B cell (primary cell): ENCODE measurements around the gene GLDN. TPM values are rescaled to one million over a fixed set of nuclear protein-coding genes. Genes with fewer than 3 reads are reported as not detected.

ENCODE experiments used
- ATAC-seq: fragments of 200-7000 bp; cut with Tn5 transposase; one replicate; pipeline ENCODE4 v1.10.0; 2021; ENCODE audit warnings: low read depth, mild to moderate bottlenecking, moderate number of reproducible peaks, moderate library complexity
- CTCF ChIA-PET: fragments of 350-600 bp; sonication (Branson Sonifier 250); formaldehyde crosslinking; loops from one replicate; lab custom pipeline; 2021; ENCODE audit warnings: antibody characterized with exemption, inconsistent platforms; lab: Charles Lee
- POLR2A ChIA-PET: fragments of 350-600 bp; sonication (Branson Sonifier 250); formaldehyde crosslinking; loops from one replicate; lab custom pipeline; 2021; ENCODE audit warnings: antibody characterized with exemption; lab: Charles Lee
- DNase-seq: peaks from one replicate; pipeline ENCODE4 v3.0.0; 2013
- H2AFZ ChIP-seq: 2 replicates; pipeline ENCODE4 v1.6.1; 2012; ENCODE audit warnings: mild to moderate bottlenecking, low read depth, low read length; ENCODE audit not compliant: insufficient read depth, poor library complexity, severe bottlenecking
- H3K27ac ChIP-seq, 2 donors: 1 replicate in 1 of 2; 2 replicates in 1 of 2; pipeline ENCODE4 v1.5.1; 2012 to 2013; ENCODE audit warnings: low read length in 2 of 2, mild to moderate bottlenecking in 2 of 2, moderate library complexity in 1 of 2
- H3K27me3 ChIP-seq, 4 experiments: fragments of 200-600 bp in 1 of 4; sonication (generic) in 1 of 4; replicated peaks in 1 of 4; 1 replicate in 2 of 4; 2 replicates in 2 of 4; pipeline versions ENCODE4 v1.6.1 to v1.7.0; 2013 to 2016; ENCODE audit warnings: low read length in 3 of 4, mild to moderate bottlenecking in 2 of 4, mixed read lengths in 1 of 4, moderate library complexity in 1 of 4; ENCODE audit not compliant: insufficient read depth in 4 of 4, control insufficient read depth in 3 of 4; ENCODE audit errors: control extremely low read depth in 1 of 4
- H3K36me3 ChIP-seq, 2 experiments: replicated peaks in 1 of 2; 1 replicate in 1 of 2; 2 replicates in 1 of 2; pipeline versions ENCODE4 v1.6.1 to v1.7.1; 2013; ENCODE audit warnings: low read length in 1 of 2; ENCODE audit not compliant: insufficient read depth in 2 of 2, control insufficient read depth in 1 of 2; ENCODE audit errors: control extremely low read depth in 1 of 2, extremely low read depth in 1 of 2
- H3K4me1 ChIP-seq, 2 donors: fragments of 200-600 bp in 1 of 2; sonication (generic) in 1 of 2; 1 replicate in 1 of 2; 2 replicates in 1 of 2; pipeline versions ENCODE4 v1.5.1 to v1.6.1; 2013 to 2017; ENCODE audit warnings: low read length in 2 of 2; ENCODE audit not compliant: control insufficient read depth in 2 of 2, insufficient read depth in 2 of 2
- H3K4me2 ChIP-seq: replicated peaks from 2 replicates; pipeline ENCODE3; 2012; ENCODE audit warnings: mild to moderate bottlenecking, low read depth, low read length; ENCODE audit not compliant: poor library complexity, severe bottlenecking
- H3K4me3 ChIP-seq, 5 experiments: fragments of 200-600 bp in 1 of 5; sonication (generic) in 1 of 5; 1 replicate in 3 of 5; 2 replicates in 2 of 5; pipeline versions ENCODE4 v1.5.1 to v1.7.0; 2011 to 2016; ENCODE audit warnings: low read length in 4 of 5, mild to moderate bottlenecking in 4 of 5, low read depth in 2 of 5, control low read depth in 1 of 5, moderate library complexity in 1 of 5; ENCODE audit not compliant: insufficient read depth in 1 of 5; ENCODE audit errors: control extremely low read depth in 1 of 5, extremely low read depth in 1 of 5
- H3K79me2 ChIP-seq: fragments of 200-600 bp; sonication (generic); one replicate; pipeline ENCODE4 v1.6.0; 2016; ENCODE audit warnings: low read length; ENCODE audit not compliant: control insufficient read depth, insufficient read depth
- H3K9ac ChIP-seq: fragments of 200-600 bp; sonication (generic); 2 replicates; pipeline ENCODE4 v1.6.1; 2017; ENCODE audit warnings: mild to moderate bottlenecking, low read length, moderate library complexity
- H3K9me3 ChIP-seq, 3 donors: one replicate each; pipeline versions ENCODE4 v1.6.1 to v1.7.1; 2013; ENCODE audit warnings: low read length in 2 of 3; ENCODE audit not compliant: control insufficient read depth in 2 of 3, insufficient read depth in 1 of 3; ENCODE audit errors: control extremely low read depth in 1 of 3
- H4K20me1 ChIP-seq: 2 replicates; pipeline ENCODE4 v1.6.0; 2012; ENCODE audit warnings: mild to moderate bottlenecking, low read length; ENCODE audit not compliant: insufficient read depth, control insufficient read depth, poor library complexity, severe bottlenecking
- H3K27ac Mint-ChIP-seq: one replicate; pipeline ENCODE4 v1.8.0; 2021; ENCODE audit warnings: mixed read lengths
- H3K27me3 Mint-ChIP-seq: one replicate; pipeline ENCODE4 v1.8.0; 2021; ENCODE audit warnings: mixed read lengths
- H3K4me1 Mint-ChIP-seq: one replicate; pipeline ENCODE4 v1.8.0; 2021; ENCODE audit warnings: mixed read lengths
- H3K4me3 Mint-ChIP-seq: one replicate; pipeline ENCODE4 v1.8.0; 2021; ENCODE audit warnings: mixed read lengths
- H3K9me3 Mint-ChIP-seq: one replicate; pipeline ENCODE4 v1.8.0; 2022; ENCODE audit warnings: mixed read lengths; ENCODE audit not compliant: insufficient read depth
- EZH2 ChIP-seq: IDR thresholded peaks from 2 replicates; pipeline ENCODE4 v1.6.1; 2012; ENCODE audit warnings: borderline replicate concordance, low read depth, mild to moderate bottlenecking, moderate library complexity, low read length; ENCODE audit not compliant: insufficient read depth, poor library complexity, severe bottlenecking
- WGBS: methylation state at CpG from one replicate; pipeline ENCODE4 v1.1.5; 2013; ENCODE audit warnings: missing lambda C conversion rate; ENCODE audit not compliant: insufficient coverage; 5-methylcytosine and 5-hydroxymethylcytosine counted together
- intact Hi-C: fragments of 100-400 bp; cut with micrococcal nuclease; formaldehyde crosslinking; loops from one replicate; pipeline ENCODE4 v1.10.0; 2022
- polyA plus RNA-seq: library from polyadenylated mRNA; depleted of rRNA; stranded (reverse); fragments of >200 nt; gene quantifications from 2 replicates; pipeline ENCODE4 v1.2.3, GENCODE V29; 2012
- total RNA-seq, 2 donors: library from RNA; stranded (reverse); fragments of 120-200 nt in 1 of 2; gene quantifications; 1 replicate in 1 of 2; 2 replicates in 1 of 2; pipeline versions ENCODE4 v1.2.3 to v1.2.4, GENCODE V29; 2013 to 2022
- TF ChIP-seq, protein P1 (sequence below): fragments of 200-600 bp; IDR thresholded peaks from one replicate; pipeline ENCODE4 v1.8.0; 2022; ENCODE audit warnings: antibody characterized with exemption, mild to moderate bottlenecking

The GLDN gene
- total and polyA plus RNA-seq, 2 donors (not counting 1 experiment from before 2014, with no cell fraction given) = not detected

- ATAC-seq (no peak), DNase-seq (no peak)
- Mint-ChIP-seq H3K27ac (no peak overlapping the region), H3K4me1 (no peaks in the 10 kb centered on the region), H3K4me3 (no peak overlapping the region), H3K9me3 (no peaks in the 10 kb centered on the region), H3K27me3 (no peaks in the 10 kb centered on the region)
- Histone ChIP-seq H3K27ac (no peak overlapping the region), H3K27me3 (peaks cover 0 to 3% (median 0%) of the 10 kb centered on the region in 4 experiments), H3K79me2 (no peaks in the 10 kb centered on the region), H2AFZ (no peak overlapping the region), H3K4me1 (no peaks in the 10 kb centered on the region), H3K4me3 (no peak overlapping the region), H3K36me3 (no peaks in the 10 kb centered on the region), H3K4me2 (no peak overlapping the region), H3K9ac (no peak overlapping the region), H4K20me1 (no peaks in the 10 kb centered on the region), H3K9me3 (no peaks in the 10 kb centered on the region)
- ChIA-PET CTCF (no interaction called here), POLR2A (no interaction called here)
- WGBS = 96% methylated on average over 3 of the region's 7 CpGs
- intact Hi-C loops = loop anchor here (10.0 kb wide), 1 partner anchor 106 kb away; no protein-coding TSS in a partner anchor
- TF ChIP-seq EZH2 = no peak
- TF ChIP-seq, protein P1, sequence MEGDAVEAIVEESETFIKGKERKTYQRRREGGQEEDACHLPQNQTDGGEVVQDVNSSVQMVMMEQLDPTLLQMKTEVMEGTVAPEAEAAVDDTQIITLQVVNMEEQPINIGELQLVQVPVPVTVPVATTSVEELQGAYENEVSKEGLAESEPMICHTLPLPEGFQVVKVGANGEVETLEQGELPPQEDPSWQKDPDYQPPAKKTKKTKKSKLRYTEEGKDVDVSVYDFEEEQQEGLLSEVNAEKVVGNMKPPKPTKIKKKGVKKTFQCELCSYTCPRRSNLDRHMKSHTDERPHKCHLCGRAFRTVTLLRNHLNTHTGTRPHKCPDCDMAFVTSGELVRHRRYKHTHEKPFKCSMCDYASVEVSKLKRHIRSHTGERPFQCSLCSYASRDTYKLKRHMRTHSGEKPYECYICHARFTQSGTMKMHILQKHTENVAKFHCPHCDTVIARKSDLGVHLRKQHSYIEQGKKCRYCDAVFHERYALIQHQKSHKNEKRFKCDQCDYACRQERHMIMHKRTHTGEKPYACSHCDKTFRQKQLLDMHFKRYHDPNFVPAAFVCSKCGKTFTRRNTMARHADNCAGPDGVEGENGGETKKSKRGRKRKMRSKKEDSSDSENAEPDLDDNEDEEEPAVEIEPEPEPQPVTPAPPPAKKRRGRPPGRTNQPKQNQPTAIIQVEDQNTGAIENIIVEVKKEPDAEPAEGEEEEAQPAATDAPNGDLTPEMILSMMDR = no peak
Measured at GRCh38 chr15:51390241-51390965, 48.9 kb downstream of the GLDN start.

DNA sequence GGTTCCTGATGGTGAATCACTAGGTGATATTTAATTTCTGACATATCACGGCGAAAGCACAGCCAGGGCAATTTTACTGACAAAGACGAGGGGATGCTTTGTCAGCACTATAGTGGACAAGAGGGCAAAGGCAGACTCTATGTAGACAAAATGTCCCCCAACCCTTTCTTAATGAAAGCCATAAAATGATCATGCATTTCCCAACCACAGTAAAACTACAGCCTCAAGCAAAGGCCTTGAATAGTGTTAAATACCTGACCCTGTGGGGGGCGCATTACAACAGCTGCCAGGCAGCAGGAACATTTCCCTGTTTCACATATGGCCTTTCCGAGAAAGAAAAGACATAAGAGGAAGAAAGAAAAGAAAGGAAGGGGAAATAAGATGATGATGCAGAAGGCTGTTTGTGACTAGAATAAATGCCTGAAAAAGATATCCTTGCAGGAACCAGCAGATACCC lies 49.5 kb downstream of the GLDN start:
- no peaks in the 10 kb centered on the region for H3K79me2 ChIP-seq
- ChIA-PET CTCF (no interaction called here), POLR2A (no interaction called here)
- no peak overlapping the region for H3K4me3 ChIP-seq
- H3K9me3 ChIP-seq = no peaks in the 10 kb centered on the region
- no peak overlapping the region for H2AFZ ChIP-seq
- H3K9ac ChIP-seq = no peak overlapping the region
- 91% methylated on average over 5 of the region's 5 CpGs for WGBS
- Mint-ChIP-seq H3K27me3 (no peaks in the 10 kb centered on the region), H3K4me1 (no peaks in the 10 kb centered on the region), H3K4me3 (no peak overlapping the region), H3K27ac (no peak overlapping the region), H3K9me3 (no peaks in the 10 kb centered on the region)
- no peaks in the 10 kb centered on the region for H3K4me1 ChIP-seq
- H3K4me2 ChIP-seq = no peak overlapping the region
- H4K20me1 ChIP-seq = no peaks in the 10 kb centered on the region
- DNase-seq (no peak), ATAC-seq (no peak)
- H3K27me3 ChIP-seq = peaks cover 0 to 2% (median 0%) of the 10 kb centered on the region in 4 experiments
- no peak overlapping the region for H3K27ac ChIP-seq
- H3K36me3 ChIP-seq = no peaks in the 10 kb centered on the region
- TF ChIP-seq, protein P1 = no peak
- intact Hi-C loops = loop anchor here (10.0 kb wide), 1 partner anchor 106 kb away; no protein-coding TSS in a partner anchor
